Subcutaneous abdominal adipose tissue (tissue), 5 donors: ENCODE data around the gene ATP1A3.

Experiments
- H3K27ac ChIP-seq: one replicate; pipeline ENCODE4 v1.7.0; 2013; ENCODE audit warnings: low read depth, mild to moderate bottlenecking, inconsistent platforms, low read length, moderate library complexity
- H3K27me3 ChIP-seq, 5 donors: one replicate each; pipeline ENCODE4 v1.7.0; 2013; ENCODE audit warnings: low read length in 5 of 5, inconsistent platforms in 1 of 5; ENCODE audit not compliant: control insufficient read depth in 5 of 5, insufficient read depth in 4 of 5
- H3K36me3 ChIP-seq, 5 donors: one replicate each; pipeline ENCODE4 v1.7.0; 2013; ENCODE audit warnings: low read length in 5 of 5; ENCODE audit not compliant: control insufficient read depth in 5 of 5, insufficient read depth in 5 of 5
- H3K4me1 ChIP-seq, 5 donors: one replicate each; pipeline ENCODE4 v1.7.0; 2013; ENCODE audit warnings: low read length in 5 of 5, mild to moderate bottlenecking in 3 of 5, moderate library complexity in 1 of 5; ENCODE audit not compliant: control insufficient read depth in 5 of 5, insufficient read depth in 5 of 5
- H3K4me3 ChIP-seq, 5 donors: one replicate each; pipeline ENCODE4 v1.7.0; 2013; ENCODE audit warnings: low read length in 5 of 5, low read depth in 1 of 5
- H3K9ac ChIP-seq, 5 donors: one replicate each; pipeline ENCODE4 v1.7.0; 2013; ENCODE audit warnings: low read length in 5 of 5, mild to moderate bottlenecking in 4 of 5, moderate library complexity in 3 of 5
- H3K9me3 ChIP-seq, 5 donors: one replicate each; pipeline ENCODE4 v1.7.0; 2013; ENCODE audit warnings: low read length in 5 of 5; ENCODE audit not compliant: control insufficient read depth in 5 of 5
- donor health status: healthy.
- donor health status: healthy.
- donor health status: healthy.
- donor health status: healthy.
- donor health status: healthy.

Gene ATP1A3

DNA sequence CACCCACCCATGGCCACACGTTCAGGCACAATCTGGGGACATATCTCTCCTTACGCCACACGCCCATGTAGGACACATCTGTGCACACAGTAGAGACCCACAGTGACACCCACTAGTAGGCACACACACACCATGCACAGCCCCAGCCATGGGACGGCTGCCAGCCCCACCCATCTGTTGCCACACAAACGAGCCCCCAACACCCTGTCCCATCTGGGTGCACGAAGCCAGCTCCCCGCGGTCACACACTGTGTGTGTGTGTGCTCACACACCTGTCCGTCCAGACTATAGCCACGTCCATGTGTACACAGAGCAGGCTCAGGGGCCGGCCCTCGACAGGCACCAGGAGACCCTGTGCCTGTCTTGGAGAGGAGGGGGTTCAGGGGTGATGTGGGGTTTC, 76.4 kb downstream of the ATP1A3 start:
- H3K27ac ChIP-seq = no peak overlapping the region

More for the DNA sequence above, 76.4 kb downstream of the ATP1A3 start:
- Histone ChIP-seq H3K9me3 (no peaks in the 10 kb centered on the region), H3K4me1 (peaks cover 0 to 6% (median 0%) of the 10 kb centered on the region in 5 donors), H3K9ac (no peak overlapping the region), H3K36me3 (no peaks in the 10 kb centered on the region), H3K4me3 (no peak overlapping the region), H3K27me3 (peaks cover 36 to 86% (median 80%) of the 10 kb centered on the region in 5 donors)
